BLaER1 (cell line): ENCODE measurements around the gene ORC6.

Experiments used
- H3K27ac ChIP-seq: shearing (Covaris generic); formaldehyde crosslinking; 2 replicates; pipeline ENCODE4 v1.8.1; 2022
- H3K27me3 ChIP-seq: shearing (Covaris generic); formaldehyde crosslinking; 2 replicates; pipeline ENCODE4 v1.8.1; 2022
- H3K36me3 ChIP-seq: shearing (Covaris generic); formaldehyde crosslinking; 2 replicates; pipeline ENCODE4 v1.8.1; 2022
- H3K4me1 ChIP-seq: shearing (Covaris generic); formaldehyde crosslinking; 2 replicates; pipeline ENCODE4 v1.8.1; 2022
- H3K4me2 ChIP-seq: shearing (Covaris generic); formaldehyde crosslinking; 2 replicates; pipeline ENCODE4 v1.8.1; 2022
- H3K4me3 ChIP-seq: shearing (Covaris generic); formaldehyde crosslinking; 2 replicates; pipeline ENCODE4 v1.8.1; 2022
- H3K9ac ChIP-seq: shearing (Covaris generic); formaldehyde crosslinking; 2 replicates; pipeline ENCODE4 v1.8.1; 2022
- H3K9me3 ChIP-seq: shearing (Covaris generic); formaldehyde crosslinking; 2 replicates; pipeline ENCODE4 v1.8.1; 2022
- H4K20me1 ChIP-seq: shearing (Covaris generic); formaldehyde crosslinking; 2 replicates; pipeline ENCODE4 v1.8.1; 2022
- Cebpa-rat ChIP-seq: shearing (Covaris generic); IDR thresholded peaks from 2 replicates; pipeline ENCODE4 v1.8.1; 2022

Gene ORC6

GRCh38 chr16:46686815-46687473 lies 2.5 kb upstream of the ORC6 start:
- H3K27me3 ChIP-seq: no peaks in the 10 kb centered on the region
- peak overlapping the region; percentile 88; the same call in 1 of the 2 replicates for H3K9ac ChIP-seq
- peaks cover 34% of the 10 kb centered on the region for H3K4me1 ChIP-seq
- peak overlapping the region; percentile 86 for H3K4me3 ChIP-seq
- no peak overlapping the region for H3K27ac ChIP-seq
- peaks cover 25% of the 10 kb centered on the region for H3K36me3 ChIP-seq
- peak overlapping the region; percentile 92 for H3K4me2 ChIP-seq
- TF ChIP-seq Cebpa-rat: no peak
- peaks cover 91% of the 10 kb centered on the region for H4K20me1 ChIP-seq
- H3K9me3 ChIP-seq: no peaks in the 10 kb centered on the region

DNA sequence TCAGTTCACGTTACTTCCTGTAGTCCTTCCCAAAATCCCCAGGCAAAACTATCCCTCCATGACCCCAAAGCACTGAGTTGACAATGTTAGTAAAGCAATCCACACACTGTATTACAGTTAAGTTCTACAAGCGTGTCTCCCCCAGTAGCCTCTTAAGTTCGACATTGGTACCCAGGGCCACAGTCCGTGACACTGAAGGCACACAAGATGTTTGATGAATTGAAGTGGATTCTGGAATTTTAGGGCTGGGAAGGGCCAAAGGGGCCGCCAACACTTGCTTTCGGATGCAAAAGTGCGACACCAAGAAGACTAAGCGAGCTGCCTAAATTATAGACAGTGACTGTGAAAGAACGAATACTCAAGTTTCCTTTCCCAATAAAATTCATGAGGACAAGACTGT lies 2.0 kb upstream of the ORC6 start:
- no peaks in the 10 kb centered on the region for H3K27me3 ChIP-seq
- H3K4me1 ChIP-seq: peaks cover 40% of the 10 kb centered on the region
- no peak overlapping the region for H3K27ac ChIP-seq
- peaks cover 20% of the 10 kb centered on the region for H3K36me3 ChIP-seq
- H4K20me1 ChIP-seq: peaks cover 88% of the 10 kb centered on the region
- H3K9ac ChIP-seq: peak overlapping the region; percentile 88
- no peaks in the 10 kb centered on the region for H3K9me3 ChIP-seq
- peak overlapping the region; percentile 86 for H3K4me3 ChIP-seq
- H3K4me2 ChIP-seq: peak overlapping the region; percentile 92
- no peak for TF ChIP-seq Cebpa-rat

DNA sequence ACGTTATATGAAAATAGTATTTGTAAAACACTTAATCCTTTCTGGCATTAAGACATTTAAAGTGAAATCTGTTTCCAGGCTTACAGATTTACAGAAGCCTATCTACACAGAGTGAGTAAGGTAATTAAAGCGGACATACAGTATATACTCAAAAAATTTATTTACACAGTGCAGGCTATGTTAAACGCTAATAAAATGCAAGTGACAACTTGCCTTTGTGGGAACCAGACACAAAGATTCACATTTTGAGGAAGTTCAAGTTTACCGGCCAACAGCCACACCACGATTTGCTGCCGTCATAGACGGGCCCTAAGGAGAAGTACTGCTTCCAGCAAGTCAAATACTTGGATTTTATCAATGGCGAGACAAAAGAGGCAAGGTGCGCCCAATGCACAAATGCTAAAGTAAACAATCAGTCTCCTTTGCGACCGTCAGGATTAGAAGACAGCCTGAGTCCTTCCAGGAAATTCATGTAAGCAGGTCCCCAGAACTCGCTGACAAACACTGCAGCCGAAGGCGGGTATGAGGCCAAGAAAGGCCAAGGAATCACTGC lies 1.3 kb upstream of the ORC6 start:
- Histone ChIP-seq H3K9ac (peak overlapping the region; percentile 88), H3K4me1 (peaks cover 41% of the 10 kb centered on the region), H3K27ac (peak overlapping the region; percentile 82), H4K20me1 (peaks cover 82% of the 10 kb centered on the region), H3K4me3 (peak overlapping the region; percentile 86), H3K36me3 (peaks cover 22% of the 10 kb centered on the region), H3K4me2 (peak overlapping the region; percentile 92), H3K9me3 (no peaks in the 10 kb centered on the region), H3K27me3 (no peaks in the 10 kb centered on the region)
- no peak for TF ChIP-seq Cebpa-rat

- Histone ChIP-seq H3K9ac (peak within 1 kb of the TSS; percentile 88), H3K4me3 (peak within 1 kb of the TSS; percentile 86), H3K9me3 (no peaks in the 10 kb centered on the region), H4K20me1 (peaks cover 75% of the 10 kb centered on the region), H3K4me1 (peaks cover 41% of the 10 kb centered on the region), H3K27me3 (no peaks in the 10 kb centered on the region), H3K36me3 (peaks cover 21% of the 10 kb centered on the region), H3K27ac (peak within 1 kb of the TSS; percentile 82), H3K4me2 (peak within 1 kb of the TSS; percentile 92)
- no peak for TF ChIP-seq Cebpa-rat
Measured at GRCh38 chr16:46688654-46689364, 650 bp upstream of the ORC6 start, which contains the start of gene VPS35. VPS35 (minus strand) TSS chr16:46689178; CDS start chr16:46689133, 45 bp downstream.

GRCh38 chr16:46690281-46691178 lies 1.1 kb downstream of the ORC6 start:
- no peaks in the 10 kb centered on the region for H3K27me3 ChIP-seq
- H4K20me1 ChIP-seq: peaks cover 58% of the 10 kb centered on the region
- peaks cover 41% of the 10 kb centered on the region for H3K4me1 ChIP-seq
- H3K36me3 ChIP-seq: peaks cover 26% of the 10 kb centered on the region
- peak overlapping the region; percentile 88 for H3K9ac ChIP-seq
- no peak for TF ChIP-seq Cebpa-rat
- H3K27ac ChIP-seq: peak overlapping the region; percentile 82
- peak overlapping the region; percentile 86 for H3K4me3 ChIP-seq
- H3K9me3 ChIP-seq: no peaks in the 10 kb centered on the region
- H3K4me2 ChIP-seq: peak overlapping the region; percentile 83

DNA sequence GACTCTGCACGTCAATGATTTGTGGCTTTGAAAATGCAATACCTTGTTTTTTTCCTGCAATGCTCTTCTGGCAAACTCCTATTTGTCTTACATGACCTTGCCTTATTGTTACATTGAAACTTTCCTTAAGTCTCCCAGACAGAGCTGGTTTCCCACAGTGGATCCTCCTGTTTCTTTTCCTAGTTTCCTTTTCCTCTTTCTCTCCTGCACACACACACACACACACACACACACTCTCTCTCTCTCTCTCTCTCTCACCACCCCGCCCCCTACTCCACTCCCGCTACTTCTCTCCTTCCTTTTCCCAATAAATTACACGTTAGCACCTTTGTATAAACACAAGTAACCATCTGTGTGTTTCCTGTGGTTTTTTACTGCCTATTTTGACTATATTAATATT lies 2.3 kb downstream of the ORC6 start:
- Histone ChIP-seq H3K4me2 (peak overlapping the region; percentile 83), H3K27ac (no peak overlapping the region), H4K20me1 (peaks cover 46% of the 10 kb centered on the region), H3K9me3 (no peaks in the 10 kb centered on the region), H3K4me1 (peaks cover 38% of the 10 kb centered on the region), H3K36me3 (peaks cover 38% of the 10 kb centered on the region), H3K27me3 (no peaks in the 10 kb centered on the region), H3K9ac (peak overlapping the region; percentile 88), H3K4me3 (peak overlapping the region; percentile 86; the same call in 1 of the 2 replicates)
- TF ChIP-seq Cebpa-rat: no peak

- no peak overlapping the region for H3K4me2 ChIP-seq
- peaks cover 57% of the 10 kb centered on the region for H3K36me3 ChIP-seq
- no peak overlapping the region for H3K27ac ChIP-seq
Measured at GRCh38 chr16:46693598-46693997, 4.1 kb downstream of the ORC6 start.

DNA sequence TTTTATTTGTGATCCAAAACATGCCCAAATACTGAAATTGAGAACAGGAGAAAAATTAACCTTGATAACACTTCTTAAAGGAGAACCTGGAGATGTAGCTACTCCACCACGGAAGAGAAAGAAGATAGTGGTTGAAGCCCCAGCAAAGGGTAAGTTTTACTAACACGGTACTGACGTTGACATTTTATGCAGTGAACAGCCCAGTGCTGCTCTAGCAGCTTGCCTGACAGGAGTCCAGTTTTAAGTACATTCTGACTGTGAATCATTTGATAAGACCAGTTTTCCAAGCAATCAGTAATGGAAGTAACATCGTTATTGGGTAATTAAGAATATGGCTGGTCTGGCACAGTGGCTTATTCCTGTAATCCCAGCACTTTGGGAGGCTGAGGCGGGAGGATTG lies 6.5 kb downstream of the ORC6 start:
- Histone ChIP-seq H3K9ac (no peak overlapping the region), H3K9me3 (no peaks in the 10 kb centered on the region), H3K4me1 (peaks cover 16% of the 10 kb centered on the region), H3K27me3 (no peaks in the 10 kb centered on the region), H4K20me1 (peaks cover 12% of the 10 kb centered on the region), H3K4me2 (no peak overlapping the region), H3K36me3 (peaks cover 76% of the 10 kb centered on the region), H3K4me3 (no peak overlapping the region), H3K27ac (no peak overlapping the region)
- TF ChIP-seq Cebpa-rat: no peak

More at GRCh38 chr16:46693598-46693997, 4.1 kb downstream of the ORC6 start:
- H4K20me1 ChIP-seq: peaks cover 27% of the 10 kb centered on the region
- no peaks in the 10 kb centered on the region for H3K27me3 ChIP-seq
- no peak overlapping the region for H3K4me3 ChIP-seq
- no peak for TF ChIP-seq Cebpa-rat
- peaks cover 23% of the 10 kb centered on the region for H3K4me1 ChIP-seq
- no peaks in the 10 kb centered on the region for H3K9me3 ChIP-seq
- H3K9ac ChIP-seq: no peak overlapping the region

GRCh38 chr16:46696957-46697356 lies 7.5 kb downstream of the ORC6 start:
- peaks cover 68% of the 10 kb centered on the region for H3K36me3 ChIP-seq

More at GRCh38 chr16:46696957-46697356, 7.5 kb downstream of the ORC6 start:
- H3K9me3 ChIP-seq: no peaks in the 10 kb centered on the region
- no peak overlapping the region for H3K27ac ChIP-seq
- H3K9ac ChIP-seq: no peak overlapping the region
- no peak overlapping the region for H3K4me3 ChIP-seq
- no peak overlapping the region for H3K4me2 ChIP-seq
- peaks cover 2% of the 10 kb centered on the region; the same call in 1 of the 2 replicates for H4K20me1 ChIP-seq
- no peaks in the 10 kb centered on the region for H3K27me3 ChIP-seq
- H3K4me1 ChIP-seq: peaks cover 6% of the 10 kb centered on the region
- no peak for TF ChIP-seq Cebpa-rat
